Measurements from ENCODE around the gene FMN2.

FMN2 gene

GRCh38 chr1:240491156-240491555 is 399.5 kb downstream of the FMN2 start:
- peaks cover 5% of the 10 kb centered on the region for H3K9me3 ChIP-seq (ENCODE audit: control insufficient read depth, low read length)
- 40 to 55% methylated on average over 1 to 5 of the region's 5 CpGs for WGBS, 2 experiments (ENCODE audit: insufficient coverage in 2 of 2)

GRCh38 chr1:240491796-240492195 is 400.1 kb downstream of the FMN2 start:
- 79 to 94% methylated on average over 3 to 4 of the region's 7 CpGs for whole genome bisulfite sequencing, 2 experiments (ENCODE audit: insufficient coverage in 2 of 2)
- H3K4me1 ChIP-seq (ENCODE audit: control insufficient read depth, insufficient read depth, low read length, poor library complexity, severe bottlenecking): peaks cover 18% of the 10 kb centered on the region

More at GRCh38 chr1:240491156-240491555, 399.5 kb downstream of the FMN2 start:
- no peak overlapping the region for H3K4me3 ChIP-seq (ENCODE audit: extremely low read depth, insufficient read depth, low read length, poor library complexity, severe bottlenecking)
- no peaks in the 10 kb centered on the region for H3K36me3 ChIP-seq (ENCODE audit: control insufficient read depth, insufficient read depth, low read length)
- H3K4me1 ChIP-seq (ENCODE audit: control insufficient read depth, insufficient read depth, low read length, poor library complexity, severe bottlenecking): peaks cover 22% of the 10 kb centered on the region
- peak overlapping the region; percentile 55 for H3K27ac ChIP-seq (ENCODE audit: low read depth, low read length, severe bottlenecking)

GRCh38 chr1:240492832-240493440 is 401.3 kb downstream of the FMN2 start:
- Histone ChIP-seq H3K9me3 (ENCODE audit: control insufficient read depth, low read length) (peaks cover 5% of the 10 kb centered on the region), H3K36me3 (ENCODE audit: control insufficient read depth, insufficient read depth, low read length) (no peaks in the 10 kb centered on the region), H3K27ac (ENCODE audit: low read depth, low read length, severe bottlenecking) (no peak overlapping the region), H3K4me3 (ENCODE audit: extremely low read depth, insufficient read depth, low read length, poor library complexity, severe bottlenecking) (no peak overlapping the region), H3K4me1 (ENCODE audit: control insufficient read depth, insufficient read depth, low read length, poor library complexity, severe bottlenecking) (peaks cover 25% of the 10 kb centered on the region)
- 95 to 97% methylated on average over 46 to 52 of the region's 52 CpGs for WGBS, 2 experiments (ENCODE audit: insufficient coverage in 2 of 2)

More at GRCh38 chr1:240491796-240492195, 400.1 kb downstream of the FMN2 start:
- Histone ChIP-seq H3K27ac (ENCODE audit: low read depth, low read length, severe bottlenecking) (peak overlapping the region; percentile 55), H3K4me3 (ENCODE audit: extremely low read depth, insufficient read depth, low read length, poor library complexity, severe bottlenecking) (no peak overlapping the region), H3K36me3 (ENCODE audit: control insufficient read depth, insufficient read depth, low read length) (no peaks in the 10 kb centered on the region), H3K9me3 (ENCODE audit: control insufficient read depth, low read length) (peaks cover 5% of the 10 kb centered on the region)

- Histone ChIP-seq H3K27ac (ENCODE audit: low read depth, low read length, severe bottlenecking) (no peak overlapping the region), H3K4me3 (ENCODE audit: extremely low read depth, insufficient read depth, low read length, poor library complexity, severe bottlenecking) (no peak overlapping the region), H3K4me1 (ENCODE audit: control insufficient read depth, insufficient read depth, low read length, poor library complexity, severe bottlenecking) (peaks cover 38% of the 10 kb centered on the region), H3K36me3 (ENCODE audit: control insufficient read depth, insufficient read depth, low read length) (no peaks in the 10 kb centered on the region), H3K9me3 (ENCODE audit: control insufficient read depth, low read length) (peaks cover 5% of the 10 kb centered on the region)
- 100% methylated on average over 1 of the region's 4 CpGs for WGBS, 2 experiments (ENCODE audit: insufficient coverage in 2 of 2)
Measured at GRCh38 chr1:240495601-240496000, 403.9 kb downstream of the FMN2 start.

GRCh38 chr1:240496356-240496755 is 404.7 kb downstream of the FMN2 start:
- Histone ChIP-seq H3K9me3 (ENCODE audit: control insufficient read depth, low read length) (peaks cover 5% of the 10 kb centered on the region), H3K4me1 (ENCODE audit: control insufficient read depth, insufficient read depth, low read length, poor library complexity, severe bottlenecking) (peaks cover 39% of the 10 kb centered on the region), H3K36me3 (ENCODE audit: control insufficient read depth, insufficient read depth, low read length) (no peaks in the 10 kb centered on the region), H3K27ac (ENCODE audit: low read depth, low read length, severe bottlenecking) (no peak overlapping the region), H3K4me3 (ENCODE audit: extremely low read depth, insufficient read depth, low read length, poor library complexity, severe bottlenecking) (no peak overlapping the region)
- WGBS, 2 experiments (ENCODE audit: insufficient coverage in 2 of 2): 94% methylated on average over 7 of the region's 7 CpGs

- Histone ChIP-seq H3K4me3 (ENCODE audit: extremely low read depth, insufficient read depth, low read length, poor library complexity, severe bottlenecking) (no peak overlapping the region), H3K4me1 (ENCODE audit: control insufficient read depth, insufficient read depth, low read length, poor library complexity, severe bottlenecking) (peaks cover 39% of the 10 kb centered on the region), H3K27ac (ENCODE audit: low read depth, low read length, severe bottlenecking) (no peak overlapping the region), H3K9me3 (ENCODE audit: control insufficient read depth, low read length) (peaks cover 5% of the 10 kb centered on the region), H3K36me3 (ENCODE audit: control insufficient read depth, insufficient read depth, low read length) (no peaks in the 10 kb centered on the region)
- WGBS, 2 experiments (ENCODE audit: insufficient coverage in 2 of 2): 96 to 97% methylated on average over 3 to 5 of the region's 5 CpGs
Measured at GRCh38 chr1:240496941-240497340, 405.3 kb downstream of the FMN2 start.

GRCh38 chr1:240497908-240498307 is 406.2 kb downstream of the FMN2 start:
- no peak overlapping the region for H3K4me3 ChIP-seq (ENCODE audit: extremely low read depth, insufficient read depth, low read length, poor library complexity, severe bottlenecking)
- H3K36me3 ChIP-seq (ENCODE audit: control insufficient read depth, insufficient read depth, low read length): no peaks in the 10 kb centered on the region
- 67 to 70% methylated on average over 1 of the region's 4 CpGs for WGBS, 2 experiments (ENCODE audit: insufficient coverage in 2 of 2)
- H3K9me3 ChIP-seq (ENCODE audit: control insufficient read depth, low read length): no peaks in the 10 kb centered on the region
- H3K4me1 ChIP-seq (ENCODE audit: control insufficient read depth, insufficient read depth, low read length, poor library complexity, severe bottlenecking): peaks cover 45% of the 10 kb centered on the region
- H3K27ac ChIP-seq (ENCODE audit: low read depth, low read length, severe bottlenecking): peak overlapping the region; percentile 93

- peaks cover 47% of the 10 kb centered on the region for H3K4me1 ChIP-seq (ENCODE audit: control insufficient read depth, insufficient read depth, low read length, poor library complexity, severe bottlenecking)
- no peaks in the 10 kb centered on the region for H3K36me3 ChIP-seq (ENCODE audit: control insufficient read depth, insufficient read depth, low read length)
- H3K9me3 ChIP-seq (ENCODE audit: control insufficient read depth, low read length): no peaks in the 10 kb centered on the region
- 91 to 96% methylated on average over 4 to 8 of the region's 8 CpGs for WGBS, 2 experiments (ENCODE audit: insufficient coverage in 2 of 2)
- H3K4me3 ChIP-seq (ENCODE audit: extremely low read depth, insufficient read depth, low read length, poor library complexity, severe bottlenecking): no peak overlapping the region
- peak overlapping the region; percentile 93 for H3K27ac ChIP-seq (ENCODE audit: low read depth, low read length, severe bottlenecking)
Measured at GRCh38 chr1:240498335-240498734, 406.7 kb downstream of the FMN2 start.

GRCh38 chr1:240499012-240499411 is 407.3 kb downstream of the FMN2 start:
- H3K4me1 ChIP-seq (ENCODE audit: control insufficient read depth, insufficient read depth, low read length, poor library complexity, severe bottlenecking): peaks cover 47% of the 10 kb centered on the region
- H3K36me3 ChIP-seq (ENCODE audit: control insufficient read depth, insufficient read depth, low read length): no peaks in the 10 kb centered on the region
- 50 to 76% methylated on average over 1 to 2 of the region's 2 CpGs for WGBS, 2 experiments (ENCODE audit: insufficient coverage in 2 of 2)
- no peak overlapping the region for H3K4me3 ChIP-seq (ENCODE audit: extremely low read depth, insufficient read depth, low read length, poor library complexity, severe bottlenecking)
- H3K27ac ChIP-seq (ENCODE audit: low read depth, low read length, severe bottlenecking): peak overlapping the region; percentile 93
- no peaks in the 10 kb centered on the region for H3K9me3 ChIP-seq (ENCODE audit: control insufficient read depth, low read length)

- 93 to 100% methylated on average over 3 to 4 of the region's 4 CpGs for WGBS, 2 experiments (ENCODE audit: insufficient coverage in 2 of 2)
- Histone ChIP-seq H3K4me3 (ENCODE audit: extremely low read depth, insufficient read depth, low read length, poor library complexity, severe bottlenecking) (no peak overlapping the region), H3K27ac (ENCODE audit: low read depth, low read length, severe bottlenecking) (no peak overlapping the region), H3K9me3 (ENCODE audit: control insufficient read depth, low read length) (no peaks in the 10 kb centered on the region), H3K36me3 (ENCODE audit: control insufficient read depth, insufficient read depth, low read length) (no peaks in the 10 kb centered on the region), H3K4me1 (ENCODE audit: control insufficient read depth, insufficient read depth, low read length, poor library complexity, severe bottlenecking) (peaks cover 47% of the 10 kb centered on the region)
Measured at GRCh38 chr1:240500647-240501046, 409.0 kb downstream of the FMN2 start.

- H3K9me3 ChIP-seq (ENCODE audit: control insufficient read depth, low read length): no peaks in the 10 kb centered on the region
- no peaks in the 10 kb centered on the region for H3K36me3 ChIP-seq (ENCODE audit: control insufficient read depth, insufficient read depth, low read length)
- 86% methylated on average over 1 of the region's 2 CpGs; no CpG with 5 or more reads in 1 of the 2 experiments for WGBS, 2 experiments (ENCODE audit: insufficient coverage in 2 of 2)
- no peak overlapping the region for H3K4me3 ChIP-seq (ENCODE audit: extremely low read depth, insufficient read depth, low read length, poor library complexity, severe bottlenecking)
- no peak overlapping the region for H3K27ac ChIP-seq (ENCODE audit: low read depth, low read length, severe bottlenecking)
- H3K4me1 ChIP-seq (ENCODE audit: control insufficient read depth, insufficient read depth, low read length, poor library complexity, severe bottlenecking): peaks cover 47% of the 10 kb centered on the region
Measured at GRCh38 chr1:240501115-240501514, 409.4 kb downstream of the FMN2 start.

Measured in mesodermal cell (in vitro differentiated cells).